Natural killer cell (primary cell): ENCODE measurements around the gene BHLHA15. TPM values are rescaled to one million over a fixed set of nuclear protein-coding genes. Genes with fewer than 3 reads are reported as not detected.

Experiments used
- ATAC-seq, 3 donors: fragments of 150-1000 bp in 2 of 3; fragments of 200-7000 bp in 1 of 3; cut with Tn5 transposase; 1 replicate in 1 of 3; 2 replicates in 2 of 3; pipeline ENCODE4 v1.10.0; 2021; ENCODE audit warnings: mild to moderate bottlenecking in 2 of 3, moderate library complexity in 2 of 3
- DNase-seq, 2 donors: peaks; one replicate each; pipeline versions ENCODE4 v3.0.0 to v3.0.0-alpha.2; 2013 to 2021; ENCODE audit warnings: mixed read lengths in 1 of 2
- H3K27ac ChIP-seq: one replicate; pipeline ENCODE4 v1.5.1; 2013; ENCODE audit warnings: mild to moderate bottlenecking, low read length
- H3K27me3 ChIP-seq: one replicate; pipeline ENCODE4 v1.6.1; 2013; ENCODE audit warnings: low read length; ENCODE audit not compliant: control insufficient read depth, insufficient read depth
- H3K36me3 ChIP-seq: one replicate; pipeline ENCODE4 v1.6.1; 2013; ENCODE audit warnings: low read length; ENCODE audit not compliant: control insufficient read depth, insufficient read depth
- H3K4me1 ChIP-seq: one replicate; pipeline ENCODE4 v1.6.1; 2013; ENCODE audit warnings: low read length; ENCODE audit not compliant: control insufficient read depth, insufficient read depth
- H3K4me3 ChIP-seq: one replicate; pipeline ENCODE4 v1.5.1; 2013; ENCODE audit warnings: low read length
- H3K9me3 ChIP-seq: one replicate; pipeline ENCODE4 v1.6.1; 2013; ENCODE audit warnings: low read length; ENCODE audit not compliant: control insufficient read depth, insufficient read depth
- H3K27ac Mint-ChIP-seq, 2 donors: one replicate each; pipeline ENCODE4 v1.8.0; 2022; ENCODE audit warnings: mild to moderate bottlenecking in 2 of 2, mixed read lengths in 2 of 2, moderate library complexity in 1 of 2
- H3K27me3 Mint-ChIP-seq, 2 donors: one replicate each; pipeline ENCODE4 v1.8.0; 2022; ENCODE audit warnings: low read depth in 2 of 2, mixed read lengths in 2 of 2
- H3K36me3 Mint-ChIP-seq: one replicate; pipeline ENCODE4 v1.8.0; 2022; ENCODE audit warnings: mixed read lengths
- H3K4me1 Mint-ChIP-seq, 2 donors: one replicate each; pipeline ENCODE4 v1.8.0; 2022; ENCODE audit warnings: mixed read lengths in 2 of 2
- H3K4me3 Mint-ChIP-seq: one replicate; pipeline ENCODE4 v1.8.0; 2022; ENCODE audit warnings: mild to moderate bottlenecking, moderate library complexity, mixed read lengths
- H3K9me3 Mint-ChIP-seq, 2 donors: one replicate each; pipeline ENCODE4 v1.8.0; 2022; ENCODE audit warnings: mixed read lengths in 2 of 2
- WGBS: methylation state at CpG from one replicate; pipeline ENCODE4 v1.1.7; 2013; ENCODE audit warnings: missing lambda C conversion rate; ENCODE audit not compliant: insufficient coverage; 5-methylcytosine and 5-hydroxymethylcytosine counted together
- intact Hi-C: fragments of 100-400 bp; cut with micrococcal nuclease; formaldehyde crosslinking; loops from one replicate; pipeline ENCODE4 v1.14.2; 2022
- total RNA-seq, 4 donors: library from RNA; stranded (reverse); fragments of 120-200 nt in 1 of 4; gene quantifications; one replicate each; pipeline versions ENCODE4 v1.2.3 to v1.2.4, GENCODE V29; 2013 to 2022
- TF ChIP-seq, protein P1 (sequence below): fragments of 200-600 bp; IDR thresholded peaks from one replicate; pipeline ENCODE4 v1.8.0; 2022; ENCODE audit warnings: antibody characterized with exemption

Gene BHLHA15
- total RNA-seq, 3 donors from 2014 or later (not counting 1 experiment from before 2014, with no cell fraction given), result 3.3 TPM; not detected in 2

- intact Hi-C loops, result no loop called here
- 95% methylated on average over 8 of the region's 8 CpGs for WGBS
- Mint-ChIP-seq H3K27ac (no peak overlapping the region), H3K27me3 (no peaks in the 10 kb centered on the region), H3K4me1 (peaks cover 0 to 5% of the 10 kb centered on the region in 2 donors), H3K9me3 (no peaks in the 10 kb centered on the region), H3K36me3 (no peaks in the 10 kb centered on the region), H3K4me3 (no peak overlapping the region)
- DNase-seq (no peak), ATAC-seq (no peak)
- H3K4me1 ChIP-seq, result no peaks in the 10 kb centered on the region
- H3K36me3 ChIP-seq, result peaks cover 3% of the 10 kb centered on the region
- no peak overlapping the region for H3K4me3 ChIP-seq
- H3K27ac ChIP-seq, result no peak overlapping the region
- no peaks in the 10 kb centered on the region for H3K9me3 ChIP-seq
- TF ChIP-seq, protein P1, sequence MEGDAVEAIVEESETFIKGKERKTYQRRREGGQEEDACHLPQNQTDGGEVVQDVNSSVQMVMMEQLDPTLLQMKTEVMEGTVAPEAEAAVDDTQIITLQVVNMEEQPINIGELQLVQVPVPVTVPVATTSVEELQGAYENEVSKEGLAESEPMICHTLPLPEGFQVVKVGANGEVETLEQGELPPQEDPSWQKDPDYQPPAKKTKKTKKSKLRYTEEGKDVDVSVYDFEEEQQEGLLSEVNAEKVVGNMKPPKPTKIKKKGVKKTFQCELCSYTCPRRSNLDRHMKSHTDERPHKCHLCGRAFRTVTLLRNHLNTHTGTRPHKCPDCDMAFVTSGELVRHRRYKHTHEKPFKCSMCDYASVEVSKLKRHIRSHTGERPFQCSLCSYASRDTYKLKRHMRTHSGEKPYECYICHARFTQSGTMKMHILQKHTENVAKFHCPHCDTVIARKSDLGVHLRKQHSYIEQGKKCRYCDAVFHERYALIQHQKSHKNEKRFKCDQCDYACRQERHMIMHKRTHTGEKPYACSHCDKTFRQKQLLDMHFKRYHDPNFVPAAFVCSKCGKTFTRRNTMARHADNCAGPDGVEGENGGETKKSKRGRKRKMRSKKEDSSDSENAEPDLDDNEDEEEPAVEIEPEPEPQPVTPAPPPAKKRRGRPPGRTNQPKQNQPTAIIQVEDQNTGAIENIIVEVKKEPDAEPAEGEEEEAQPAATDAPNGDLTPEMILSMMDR, result no peak
- no peaks in the 10 kb centered on the region for H3K27me3 ChIP-seq
Observed at GRCh38 chr7:98170966-98171365, 40.3 kb upstream of the BHLHA15 start.

DNA sequence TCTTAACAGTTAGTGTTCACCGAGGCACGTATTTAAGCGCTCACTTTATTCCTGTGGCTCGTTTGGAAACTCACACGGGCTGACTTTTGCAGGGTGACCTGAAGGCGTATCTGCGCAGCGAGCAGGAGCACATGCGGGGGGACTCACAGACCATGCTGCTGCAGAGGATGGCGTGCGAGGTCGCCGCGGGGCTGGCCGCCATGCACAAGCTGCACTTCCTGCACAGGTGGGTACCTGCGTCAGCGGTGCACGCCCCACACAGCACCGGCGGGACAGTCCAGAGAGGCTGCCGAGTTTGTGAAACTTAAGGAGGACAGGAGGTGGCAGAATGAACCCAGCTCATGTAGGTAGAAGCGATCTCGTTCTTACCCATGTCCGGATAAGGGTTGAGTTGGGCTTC is 39.8 kb upstream of the BHLHA15 start:
- TF ChIP-seq, protein P1, result no peak
- H3K9me3 Mint-ChIP-seq, result no peaks in the 10 kb centered on the region
- Histone ChIP-seq H3K4me1 (no peaks in the 10 kb centered on the region), H3K27ac (no peak overlapping the region), H3K36me3 (peaks cover 3% of the 10 kb centered on the region), H3K9me3 (no peaks in the 10 kb centered on the region), H3K27me3 (no peaks in the 10 kb centered on the region), H3K4me3 (no peak overlapping the region)
- H3K4me1 Mint-ChIP-seq, result peaks cover 0 to 5% of the 10 kb centered on the region in 2 donors
- H3K27ac Mint-ChIP-seq, result no peak overlapping the region
- no peaks in the 10 kb centered on the region for H3K36me3 Mint-ChIP-seq
- no peak for DNase-seq
- no peak for ATAC-seq
- H3K27me3 Mint-ChIP-seq, result no peaks in the 10 kb centered on the region
- 98% methylated on average over 24 of the region's 24 CpGs for WGBS
- intact Hi-C loops, result no loop called here
- no peak overlapping the region for H3K4me3 Mint-ChIP-seq

- no peak overlapping the region for H3K27ac ChIP-seq
- H3K27me3 ChIP-seq, result no peaks in the 10 kb centered on the region
- H3K36me3 ChIP-seq, result peaks cover 5% of the 10 kb centered on the region
- H3K4me1 ChIP-seq, result no peaks in the 10 kb centered on the region
- H3K4me1 Mint-ChIP-seq, result no peaks in the 10 kb centered on the region
- H3K27ac Mint-ChIP-seq, result no peak overlapping the region
- no peak overlapping the region for H3K4me3 ChIP-seq
- DNase-seq, result no peak
- WGBS, result 97% methylated on average over 20 of the region's 20 CpGs
- H3K9me3 Mint-ChIP-seq, result no peaks in the 10 kb centered on the region
- no peak for ATAC-seq
- intact Hi-C loops, result no loop called here
- no peak overlapping the region for H3K4me3 Mint-ChIP-seq
- H3K9me3 ChIP-seq, result no peaks in the 10 kb centered on the region
- no peaks in the 10 kb centered on the region for H3K36me3 Mint-ChIP-seq
- TF ChIP-seq, protein P1, result no peak
- no peaks in the 10 kb centered on the region for H3K27me3 Mint-ChIP-seq
Observed at GRCh38 chr7:98174334-98175259, 36.6 kb upstream of the BHLHA15 start.
